HCT116 (cell line): Measurements from ENCODE around the gene CENPT. TPM values are rescaled to one million over a fixed set of nuclear protein-coding genes. Genes with fewer than 3 reads are reported as not detected.

ENCODE experiments used
- ATAC-seq: fragments of 200-7000 bp; cut with Tn5 transposase; 2 replicates; pipeline ENCODE4 v1.9.1; 2020; ENCODE audit warnings: mild to moderate bottlenecking, moderate library complexity
- BruUV-seq: library from RNA; stranded (reverse); fragments of 400-500 nt; replicated peaks from 2 replicates; lab custom pipeline; 2021; lab: Mats Ljungman, UMichigan
- CTCF ChIA-PET: fragments of 300-600 bp; sonication (Branson Sonifier 250); formaldehyde crosslinking; loops from one replicate; lab custom pipeline; 2021; ENCODE audit warnings: antibody characterized with exemption; lab: Charles Lee
- POLR2A ChIA-PET: fragments of 300-600, 350-600 bp; sonication (Branson Sonifier 250); formaldehyde crosslinking; loops from one replicate; lab custom pipeline; 2021; ENCODE audit warnings: antibody characterized with exemption; lab: Charles Lee
- RAD21 ChIA-PET, 2 experiments: fragments of 300-600 bp; sonication (Branson Sonifier 250); formaldehyde crosslinking; loops; one replicate each; lab custom pipeline; 2023; ENCODE audit warnings: low total read pairs in 2 of 2; ENCODE audit not compliant: uncharacterized antibody in 2 of 2, unreplicated experiment in 2 of 2, low non-redundant PET in 1 of 2; lab: Charles Lee
- DNase-seq: peaks from one replicate; pipeline ENCODE4 v3.0.0-alpha.2; 2010; ENCODE audit warnings: low read depth, low spot score
- H2AFZ ChIP-seq: fragments of 200-600 bp; shearing (Covaris generic), sonication (generic); 2 replicates; pipeline ENCODE4 v1.6.1; 2017; ENCODE audit warnings: low read depth, mixed run types, mixed read lengths, antibody characterized with exemption, low read length; ENCODE audit not compliant: poor library complexity, severe bottlenecking
- H3K27ac ChIP-seq: 2 replicates; pipeline ENCODE4 v1.5.1; 2012; ENCODE audit warnings: low read depth, low read length
- H3K27me3 ChIP-seq: fragments of 200-600 bp; sonication (generic); 2 replicates; pipeline ENCODE4 v1.6.1; 2016; ENCODE audit warnings: mixed run types, low read length, mixed read lengths; ENCODE audit not compliant: insufficient read depth
- H3K36me3 ChIP-seq, 2 experiments: fragments of 200-500 bp in 1 of 2; fragments of 200-600 bp in 1 of 2; sonication (Bioruptor generic) in 1 of 2; sonication (generic) in 1 of 2; 2 replicates each; pipeline versions ENCODE4 v1.5.1 to v1.6.1; 2014 to 2016; ENCODE audit warnings: low read length in 2 of 2, inconsistent platforms in 1 of 2, mixed read lengths in 1 of 2, mixed run types in 1 of 2; ENCODE audit not compliant: insufficient read depth in 2 of 2, control insufficient read depth in 1 of 2
- H3K4me1 ChIP-seq, 2 experiments: fragments of 200-600 bp in 1 of 2; sonication (generic) in 1 of 2; 2 replicates each; pipeline versions ENCODE4 v1.5.1 to v1.6.1; 2012 to 2017; ENCODE audit warnings: low read length in 2 of 2, inconsistent platforms in 1 of 2, mild to moderate bottlenecking in 1 of 2, mixed read lengths in 1 of 2, mixed run types in 1 of 2, moderate library complexity in 1 of 2; ENCODE audit not compliant: insufficient read depth in 2 of 2, control insufficient read depth in 1 of 2
- H3K4me2 ChIP-seq: fragments of 200-600 bp; sonication (generic); 2 replicates; pipeline ENCODE4 v1.6.1; 2017; ENCODE audit warnings: mixed run types, low read length, mixed read lengths
- H3K4me3 ChIP-seq, 2 experiments: fragments of 200-600 bp in 1 of 2; sonication (generic) in 1 of 2; replicated peaks in 1 of 2; 2 replicates each; pipeline ENCODE4 v1.5.1; 2011 to 2016; ENCODE audit warnings: low read length in 2 of 2, control low read depth in 1 of 2, low read depth in 1 of 2, mild to moderate bottlenecking in 1 of 2, mixed read lengths in 1 of 2, mixed run types in 1 of 2
- H3K79me2 ChIP-seq: fragments of 200-600 bp; sonication (generic); 2 replicates; pipeline ENCODE4 v1.6.1; 2017; ENCODE audit warnings: mild to moderate bottlenecking, mixed run types, low read length, moderate library complexity, mixed read lengths; ENCODE audit not compliant: insufficient read depth
- H3K9ac ChIP-seq: fragments of 200-600 bp; sonication (generic); 2 replicates; pipeline ENCODE4 v1.6.1; 2016; ENCODE audit warnings: low read length, mixed read lengths
- H3K9me2 ChIP-seq: fragments of 200-600 bp; sonication (generic), shearing (Covaris generic); 2 replicates; pipeline ENCODE4 v1.6.1; 2017; ENCODE audit warnings: mixed run types, mild to moderate bottlenecking, moderate library complexity; ENCODE audit not compliant: insufficient read depth
- H3K9me3 ChIP-seq, 2 experiments: fragments of 200-500 bp in 1 of 2; fragments of 200-600 bp in 1 of 2; sonication (Bioruptor generic) in 1 of 2; sonication (generic) in 1 of 2; 2 replicates each; pipeline ENCODE4 v1.6.1; 2014 to 2017; ENCODE audit warnings: low read length in 2 of 2, mixed read lengths in 2 of 2, inconsistent platforms in 1 of 2, low read depth in 1 of 2, mild to moderate bottlenecking in 1 of 2, mixed run types in 1 of 2, moderate library complexity in 1 of 2; ENCODE audit not compliant: control insufficient read depth in 1 of 2, insufficient read depth in 1 of 2
- H4K20me1 ChIP-seq: fragments of 200-600 bp; sonication (generic), shearing (Covaris generic); 2 replicates; pipeline ENCODE4 v1.6.1; 2017; ENCODE audit warnings: mixed run types, mild to moderate bottlenecking, moderate library complexity; ENCODE audit not compliant: insufficient read depth
- ATF3 ChIP-seq: IDR thresholded peaks from 2 replicates; pipeline ENCODE4 v1.6.1; 2012
- CBX3 ChIP-seq: IDR thresholded peaks from 2 replicates; pipeline ENCODE4 v1.6.1; 2012; ENCODE audit warnings: low read depth
- CTCF ChIP-seq, 3 experiments: fragments of 200-600 bp in 1 of 3; sonication (generic) in 1 of 3; IDR thresholded peaks in 2 of 3; conservative IDR thresholded peaks in 1 of 3; 2 replicates each; pipeline ENCODE4 v1.5.1; 2012 to 2017; ENCODE audit warnings: low read depth in 2 of 3, low read length in 2 of 3, antibody characterized with exemption in 1 of 3, borderline replicate concordance in 1 of 3, control low read depth in 1 of 3, mild to moderate bottlenecking in 1 of 3, mixed read lengths in 1 of 3, mixed run types in 1 of 3, moderate library complexity in 1 of 3; ENCODE audit not compliant: insufficient read depth in 1 of 3
- ELF1 ChIP-seq: IDR thresholded peaks from 2 replicates; pipeline ENCODE4 v1.6.1; 2012; ENCODE audit warnings: low read depth, borderline replicate concordance
- EZH2phosphoT487 ChIP-seq: fragments of 200-600 bp; IDR thresholded peaks from 2 replicates; pipeline ENCODE4 v1.6.1; 2018; ENCODE audit warnings: antibody characterized with exemption, borderline replicate concordance
- JUND ChIP-seq: IDR thresholded peaks from 2 replicates; pipeline ENCODE4 v1.6.1; 2012
- MAX ChIP-seq: IDR thresholded peaks from 2 replicates; pipeline ENCODE4 v1.6.1; 2012
- POLR2A ChIP-seq: IDR thresholded peaks from 2 replicates; pipeline ENCODE4 v1.7.0; 2011; ENCODE audit warnings: borderline replicate concordance; ENCODE audit not compliant: insufficient read depth, insufficient read length; ENCODE audit errors: extremely low read depth
- POLR2AphosphoS5 ChIP-seq: IDR thresholded peaks from 2 replicates; pipeline ENCODE4 v1.6.1; 2011; ENCODE audit warnings: mild to moderate bottlenecking, low read depth, low read length, moderate library complexity
- RAD21 ChIP-seq: IDR thresholded peaks from 2 replicates; pipeline ENCODE4 v1.6.1; 2012; ENCODE audit warnings: low read depth, mild to moderate bottlenecking
- SIN3A ChIP-seq: IDR thresholded peaks from 2 replicates; pipeline ENCODE4 v1.6.1; 2012; ENCODE audit warnings: low read depth
- SP1 ChIP-seq: IDR thresholded peaks from 2 replicates; pipeline ENCODE4 v1.6.1; 2012; ENCODE audit warnings: low read depth
- SRF ChIP-seq: IDR thresholded peaks from 2 replicates; pipeline ENCODE4 v1.6.1; 2012; ENCODE audit warnings: low read depth
- intact Hi-C: fragments of 100-400 bp; cut with micrococcal nuclease; formaldehyde crosslinking; loops from 2 replicates; pipeline ENCODE4 v1.10.0; 2022
- total RNA-seq: library from RNA; stranded (reverse); gene quantifications from one replicate; pipeline ENCODE4 v1.2.1, GENCODE V29; 2021; ENCODE audit not compliant: unreplicated experiment

The CENPT gene
- total RNA-seq, 1 experiment from 2014 or later = 40.5 TPM

- no peaks in the 10 kb centered on the region for H3K9me3 ChIP-seq
- ChIA-PET RAD21 (no interaction called here), POLR2A (no interaction called here)
- no peak for DNase-seq
- H3K79me2 ChIP-seq = peaks cover 35% of the 10 kb centered on the region
- TF ChIP-seq SP1 (no peak), ELF1 (no peak), POLR2AphosphoS5 (no peak), POLR2A (no peak), CTCF (IDR thresholded peaks at IDR 0.05 in 2 of 3, conservative IDR thresholded peaks at IDR 0.05 in 1 of 3; ENCODE audit: borderline replicate concordance in 1 of 3, insufficient read depth in 1 of 3, low read depth in 2 of 3, low read length in 2 of 3) (no peak), CBX3 (no peak), JUND (no peak), ATF3 (no peak), RAD21 (no peak), EZH2phosphoT487 (no peak), SRF (no peak), MAX (no peak), SIN3A (no peak)
- TF ChIP-seq, all 23 proteins: peak for 0
- ATAC-seq = no peak
- Histone ChIP-seq H4K20me1 (no peaks in the 10 kb centered on the region), H2AFZ (no peak overlapping the region), H3K36me3 (peaks cover 33 to 38% of the 10 kb centered on the region in 2 experiments; a peak in 3 of 4 replicates), H3K4me1 (peaks cover 0 to 17% of the 10 kb centered on the region in 2 experiments; a peak in 2 of 4 replicates), H3K4me3 (no peak overlapping the region), H3K4me2 (no peak overlapping the region), H3K9ac (no peak overlapping the region), H3K9me2 (no peaks in the 10 kb centered on the region), H3K27ac (no peak overlapping the region), H3K27me3 (no peaks in the 10 kb centered on the region)
- no TSS peak for BruUV-seq
- CTCF ChIA-PET = no interaction called here
- intact Hi-C loops = no loop called here
Observed at GRCh38 chr16:67868290-67868689, 20.8 kb upstream of the CENPT start.
